Endometrial microvascular endothelial cells (primary cell): ENCODE measurements around the gene PKP1. TPM values are rescaled to one million over a fixed set of nuclear protein-coding genes. Genes with fewer than 3 reads are reported as not detected.

Source experiments
- in situ Hi-C: cut with HindIII; loops from 2 replicates; pipeline ENCODE4 v1.10.0; 2017; ENCODE audit warnings: low sequenced_read_pairs, low pct_unique_long_range_greater_than_20kb; ENCODE audit errors: inconsistent ontology term
- total RNA-seq: library from RNA; depleted of rRNA; stranded (reverse); fragments of >200 nt; gene quantifications from one replicate; pipeline ENCODE4 v1.2.3, GENCODE V29; 2015; ENCODE audit errors: inconsistent ontology term

The PKP1 gene
- total RNA-seq, 1 donor from 2014 or later: not detected

- in situ Hi-C loops: no loop called here
These were observed 15.4 kb downstream of the PKP1 start for GRCh38 chr1:201298396-201299381.

GRCh38 chr1:201299968-201300367, 16.7 kb downstream of the PKP1 start:
- in situ Hi-C loops: no loop called here

GRCh38 chr1:201300641-201301040, 17.3 kb downstream of the PKP1 start:
- in situ Hi-C loops: no loop called here

- in situ Hi-C loops: no loop called here
These were observed 19.2 kb downstream of the PKP1 start for GRCh38 chr1:201302163-201303152.

GRCh38 chr1:201304126-201304525, 20.8 kb downstream of the PKP1 start:
- in situ Hi-C loops: no loop called here

- in situ Hi-C loops: no loop called here
These were observed 22.5 kb downstream of the PKP1 start for GRCh38 chr1:201305815-201306214.

GRCh38 chr1:201307231-201307630, 23.9 kb downstream of the PKP1 start:
- in situ Hi-C loops: no loop called here

GRCh38 chr1:201307760-201308499, 24.6 kb downstream of the PKP1 start:
- in situ Hi-C loops: no loop called here

GRCh38 chr1:201309416-201309815, 26.1 kb downstream of the PKP1 start:
- in situ Hi-C loops: no loop called here

- in situ Hi-C loops: no loop called here
These were observed 27.1 kb downstream of the PKP1 start for GRCh38 chr1:201310251-201310985.

GRCh38 chr1:201310986-201311355, 27.7 kb downstream of the PKP1 start:
- in situ Hi-C loops: no loop called here

GRCh38 chr1:201311356-201312011, 28.2 kb downstream of the PKP1 start:
- in situ Hi-C loops: no loop called here

- in situ Hi-C loops: no loop called here
These were observed 29.0 kb downstream of the PKP1 start for GRCh38 chr1:201312298-201312697.

GRCh38 chr1:201313086-201313485, 29.8 kb downstream of the PKP1 start:
- in situ Hi-C loops: no loop called here

- in situ Hi-C loops: no loop called here
These were observed 33.2 kb downstream of the PKP1 start for GRCh38 chr1:201316556-201316955.

- in situ Hi-C loops: no loop called here
These were observed 34.2 kb downstream of the PKP1 start for GRCh38 chr1:201317551-201317950.

GRCh38 chr1:201318504-201319340, 35.4 kb downstream of the PKP1 start:
- in situ Hi-C loops: no loop called here
